Measurements from ENCODE around the gene MBD3.

DNA sequence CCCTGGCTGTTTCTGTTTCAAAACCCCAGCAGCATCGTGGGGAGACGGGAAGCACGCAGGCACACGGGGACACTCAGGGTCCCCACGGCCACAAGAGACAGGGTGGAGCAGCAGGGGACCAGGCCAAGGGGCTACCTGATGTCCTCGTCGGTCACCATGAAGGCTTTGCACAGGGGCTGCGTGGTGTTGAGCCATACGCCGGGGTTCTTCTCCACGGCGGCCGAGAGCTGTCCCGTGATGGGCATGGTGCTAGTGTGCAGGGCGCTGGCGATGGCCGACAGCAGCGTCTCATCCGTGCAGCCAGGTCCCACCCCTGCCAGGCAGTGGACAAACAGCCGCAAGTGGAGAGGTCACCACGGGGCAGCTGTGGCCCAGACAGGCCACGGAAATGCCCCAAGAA, 11.7 kb downstream of the MBD3 start:
- TF ChIP-seq, protein P1, sequence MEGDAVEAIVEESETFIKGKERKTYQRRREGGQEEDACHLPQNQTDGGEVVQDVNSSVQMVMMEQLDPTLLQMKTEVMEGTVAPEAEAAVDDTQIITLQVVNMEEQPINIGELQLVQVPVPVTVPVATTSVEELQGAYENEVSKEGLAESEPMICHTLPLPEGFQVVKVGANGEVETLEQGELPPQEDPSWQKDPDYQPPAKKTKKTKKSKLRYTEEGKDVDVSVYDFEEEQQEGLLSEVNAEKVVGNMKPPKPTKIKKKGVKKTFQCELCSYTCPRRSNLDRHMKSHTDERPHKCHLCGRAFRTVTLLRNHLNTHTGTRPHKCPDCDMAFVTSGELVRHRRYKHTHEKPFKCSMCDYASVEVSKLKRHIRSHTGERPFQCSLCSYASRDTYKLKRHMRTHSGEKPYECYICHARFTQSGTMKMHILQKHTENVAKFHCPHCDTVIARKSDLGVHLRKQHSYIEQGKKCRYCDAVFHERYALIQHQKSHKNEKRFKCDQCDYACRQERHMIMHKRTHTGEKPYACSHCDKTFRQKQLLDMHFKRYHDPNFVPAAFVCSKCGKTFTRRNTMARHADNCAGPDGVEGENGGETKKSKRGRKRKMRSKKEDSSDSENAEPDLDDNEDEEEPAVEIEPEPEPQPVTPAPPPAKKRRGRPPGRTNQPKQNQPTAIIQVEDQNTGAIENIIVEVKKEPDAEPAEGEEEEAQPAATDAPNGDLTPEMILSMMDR (IDR thresholded peaks at IDR 0.05), result no peak
- no peak for TF ChIP-seq POLR2A (IDR thresholded peaks at IDR 0.05)
